Natural killer cell treated with Interleukin-12 subunit alpha and Interleukin-12 subunit beta and Interleukin-15 and Interleukin-18, amount 100 ng/mL, for 72 hours (primary cell): ENCODE measurements around the gene ICA1. TPM values are rescaled to one million over a fixed set of nuclear protein-coding genes. Genes with fewer than 3 reads are reported as not detected.
A peak's percentile ranks its signal among the peaks of the same experiment; 100 is the strongest.

Experiments
- ATAC-seq, 2 donors: fragments of 150-1000 bp; cut with Tn5 transposase in 1 of 2; sonication (Bioruptor Pico), chemical (Tn5 transposase) in 1 of 2; 2 replicates each; pipeline ENCODE4 v1.10.0; 2021
- DNase-seq: peaks from one replicate; pipeline ENCODE4 v3.0.0; 2022; ENCODE audit warnings: low spot score
- H3K27ac Mint-ChIP-seq, 2 donors: 1 replicate in 1 of 2; 2 replicates in 1 of 2; pipeline ENCODE4 v1.8.0; 2022; ENCODE audit warnings: mixed read lengths in 2 of 2, mild to moderate bottlenecking in 1 of 2, moderate library complexity in 1 of 2
- H3K27me3 Mint-ChIP-seq, 2 donors: 1 replicate in 1 of 2; 2 replicates in 1 of 2; pipeline ENCODE4 v1.8.0; 2022; ENCODE audit warnings: mixed read lengths in 2 of 2
- H3K36me3 Mint-ChIP-seq: one replicate; pipeline ENCODE4 v1.8.0; 2022; ENCODE audit warnings: mixed read lengths
- H3K4me1 Mint-ChIP-seq, 2 donors: 1 replicate in 1 of 2; 2 replicates in 1 of 2; pipeline ENCODE4 v1.8.0; 2022; ENCODE audit warnings: low read depth in 2 of 2, mixed read lengths in 2 of 2, mild to moderate bottlenecking in 1 of 2
- H3K4me3 Mint-ChIP-seq: one replicate; pipeline ENCODE4 v1.8.0; 2022; ENCODE audit warnings: mixed read lengths
- H3K9me3 Mint-ChIP-seq: 2 replicates; pipeline ENCODE4 v1.8.0; 2022; ENCODE audit warnings: mixed read lengths
- total RNA-seq, 2 donors: library from RNA; stranded (reverse); gene quantifications; one replicate each; pipeline ENCODE4 v1.2.3, GENCODE V29; 2022

The ICA1 gene
- total RNA-seq, 2 donors from 2014 or later, result 0.31 to 0.45 TPM

DNA sequence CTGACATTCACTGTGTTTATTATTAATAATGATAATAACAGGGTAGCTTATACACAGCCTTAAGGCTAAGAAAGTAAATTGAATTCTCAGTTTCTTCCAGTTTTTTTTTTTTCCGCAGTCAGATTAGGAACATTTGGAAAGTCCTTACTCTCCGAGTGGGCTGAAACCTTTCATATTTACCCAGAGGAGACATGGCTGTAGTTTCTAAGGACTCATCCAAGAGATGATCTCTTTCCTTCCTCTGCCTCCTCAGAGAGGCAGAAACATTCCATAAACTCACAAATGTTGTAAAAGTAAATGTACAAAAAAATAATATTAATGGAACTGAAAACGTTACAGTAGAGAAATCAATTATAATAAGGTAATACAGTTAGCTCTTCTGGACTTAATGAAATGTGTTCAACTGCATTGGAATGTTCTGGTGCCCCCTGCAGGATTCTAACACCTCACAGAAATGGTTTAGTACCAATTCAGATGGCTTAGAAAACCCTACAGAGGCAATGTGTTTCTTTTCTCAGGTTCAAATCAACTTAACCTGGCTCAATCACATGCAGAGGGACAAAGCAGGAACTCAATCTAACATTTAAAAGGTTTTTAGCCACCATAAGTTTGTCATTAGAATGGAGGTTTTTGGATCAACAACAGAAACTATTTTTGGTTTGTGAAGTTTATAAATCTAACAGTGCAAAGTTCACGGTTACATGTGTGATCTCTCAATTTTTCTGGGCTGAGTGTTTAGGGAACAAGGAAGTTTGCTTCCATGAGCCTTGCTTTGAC is 71.7 kb downstream of the ICA1 start:
- Mint-ChIP-seq H3K27ac (no peak overlapping the region), H3K36me3 (no peaks in the 10 kb centered on the region), H3K9me3 (no peaks in the 10 kb centered on the region), H3K27me3 (peaks cover 9% of the 10 kb centered on the region in 2 donors), H3K4me1 (peaks cover 12 to 15% of the 10 kb centered on the region in 2 donors), H3K4me3 (no peak overlapping the region)
- ATAC-seq (no peak), DNase-seq (peak; percentile 69)

DNA sequence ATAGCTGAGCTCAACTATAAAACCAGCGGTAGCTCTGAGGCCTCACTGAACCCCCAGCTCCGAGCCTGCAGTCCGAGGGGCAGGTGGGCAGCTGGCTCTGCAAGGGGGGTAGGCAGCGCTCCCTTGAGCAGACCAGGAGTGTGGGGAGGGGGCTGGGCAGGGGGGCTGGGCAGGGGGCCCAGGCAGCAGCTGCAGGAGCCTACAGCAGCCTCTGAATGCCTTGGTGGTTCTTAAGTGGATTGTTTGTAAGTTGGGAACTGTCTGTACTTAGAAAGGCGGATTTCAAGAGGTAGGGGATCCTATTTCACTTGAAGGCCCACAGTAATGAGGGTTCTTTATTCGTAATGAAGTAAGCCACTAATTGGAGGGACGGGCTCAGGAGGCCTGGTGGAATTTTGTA is 72.3 kb downstream of the ICA1 start:
- peaks cover 12 to 15% of the 10 kb centered on the region in 2 donors for H3K4me1 Mint-ChIP-seq
- no peaks in the 10 kb centered on the region for H3K36me3 Mint-ChIP-seq
- H3K4me3 Mint-ChIP-seq, result no peak overlapping the region
- no peaks in the 10 kb centered on the region for H3K9me3 Mint-ChIP-seq
- H3K27ac Mint-ChIP-seq, result no peak overlapping the region
- no peak for DNase-seq
- ATAC-seq, result no peak
- H3K27me3 Mint-ChIP-seq, result peaks cover 7 to 9% of the 10 kb centered on the region in 2 donors

DNA sequence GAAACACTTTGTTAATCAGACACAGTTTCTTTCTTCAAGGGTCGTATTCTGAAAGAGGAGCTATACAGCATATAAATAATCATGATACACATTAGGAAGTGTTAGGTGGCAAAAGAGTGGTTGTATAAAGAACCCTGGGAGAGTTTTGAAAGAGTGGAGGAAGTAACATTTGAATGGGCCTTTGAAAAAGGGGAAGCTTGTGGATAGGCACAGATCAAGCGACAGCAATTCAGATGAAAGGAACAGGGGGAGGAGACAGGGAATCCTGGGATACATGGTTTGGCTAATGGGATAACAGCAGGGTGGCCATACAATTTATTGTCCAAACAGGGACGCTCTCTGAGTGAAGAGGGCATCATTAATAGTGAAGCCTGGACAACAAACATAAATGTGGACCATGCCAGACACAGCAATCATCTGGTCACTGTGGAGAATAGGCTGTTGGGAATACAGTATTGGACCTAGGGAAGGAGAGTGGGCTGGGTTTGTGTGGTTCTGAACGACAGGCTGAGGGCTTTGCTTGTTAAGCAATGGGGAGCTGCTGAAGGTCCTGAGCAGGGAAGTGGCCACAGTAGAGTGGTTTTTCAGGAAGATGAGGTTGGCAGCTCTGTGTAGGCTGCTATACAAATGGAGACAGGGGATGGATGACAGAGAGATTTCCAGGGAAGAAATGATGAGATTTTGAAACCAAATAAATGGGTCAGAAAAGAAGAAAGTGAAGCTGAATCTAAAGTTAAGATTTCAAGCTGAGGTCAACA is 75.9 kb downstream of the ICA1 start:
- Mint-ChIP-seq H3K4me1 (peaks cover 12 to 15% of the 10 kb centered on the region in 2 donors), H3K27ac (peak overlapping the region in 1 of 2 donors; percentile 0), H3K4me3 (no peak overlapping the region), H3K27me3 (no peaks in the 10 kb centered on the region), H3K9me3 (no peaks in the 10 kb centered on the region), H3K36me3 (no peaks in the 10 kb centered on the region)
- ATAC-seq (no peak), DNase-seq (no peak)

DNA sequence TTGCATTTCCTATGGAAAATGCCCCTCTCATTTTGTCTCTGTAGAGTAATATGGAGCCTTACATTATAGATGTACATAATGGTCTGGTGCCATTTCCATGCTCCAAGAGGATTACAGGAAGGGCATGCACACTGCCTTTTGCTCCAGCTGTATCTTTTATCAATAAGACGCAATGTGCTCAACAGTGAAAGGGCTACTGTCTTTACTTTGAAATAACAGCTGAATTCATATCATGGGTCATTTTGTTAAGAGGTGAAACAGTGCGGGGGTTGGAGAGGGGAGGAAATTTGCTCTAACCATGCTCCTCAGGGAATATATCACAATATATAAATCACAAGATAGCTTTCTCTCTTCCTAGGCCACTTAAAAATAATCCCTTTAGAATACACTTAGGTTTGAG is 77.7 kb downstream of the ICA1 start:
- DNase-seq (no peak), ATAC-seq (no peak)
- Mint-ChIP-seq H3K36me3 (no peaks in the 10 kb centered on the region), H3K27ac (peak overlapping the region in 1 of 2 donors; percentile 58), H3K4me1 (peaks cover 9 to 10% of the 10 kb centered on the region in 2 donors), H3K9me3 (no peaks in the 10 kb centered on the region), H3K4me3 (no peak overlapping the region), H3K27me3 (no peaks in the 10 kb centered on the region)

DNA sequence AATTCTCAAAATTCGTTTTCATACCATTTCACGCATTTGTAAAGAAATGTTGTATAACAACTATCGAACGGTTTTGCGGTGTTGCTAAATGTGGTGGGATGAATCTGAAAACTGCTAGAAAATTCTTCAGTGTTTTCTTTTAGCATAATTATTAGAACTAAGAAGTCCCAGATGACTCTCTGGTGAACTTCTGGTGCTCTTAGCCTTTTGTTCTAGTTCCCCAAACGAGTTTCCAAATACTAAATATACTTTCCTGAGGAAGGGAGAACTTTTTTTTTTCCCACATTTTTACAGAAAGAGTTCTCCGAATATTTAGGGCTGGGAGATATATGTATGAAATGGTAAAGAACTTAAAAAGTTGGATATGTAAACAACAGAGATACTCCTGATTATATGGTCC is 82.5 kb downstream of the ICA1 start:
- peaks cover 4% of the 10 kb centered on the region for H3K36me3 Mint-ChIP-seq
- H3K4me1 Mint-ChIP-seq, result peaks cover 26 to 42% of the 10 kb centered on the region in 2 donors
- H3K27me3 Mint-ChIP-seq, result no peaks in the 10 kb centered on the region
- ATAC-seq (no peak), DNase-seq (no peak)
- H3K9me3 Mint-ChIP-seq, result peaks cover 3% of the 10 kb centered on the region
- H3K4me3 Mint-ChIP-seq, result no peak overlapping the region
- H3K27ac Mint-ChIP-seq, result no peak overlapping the region

DNA sequence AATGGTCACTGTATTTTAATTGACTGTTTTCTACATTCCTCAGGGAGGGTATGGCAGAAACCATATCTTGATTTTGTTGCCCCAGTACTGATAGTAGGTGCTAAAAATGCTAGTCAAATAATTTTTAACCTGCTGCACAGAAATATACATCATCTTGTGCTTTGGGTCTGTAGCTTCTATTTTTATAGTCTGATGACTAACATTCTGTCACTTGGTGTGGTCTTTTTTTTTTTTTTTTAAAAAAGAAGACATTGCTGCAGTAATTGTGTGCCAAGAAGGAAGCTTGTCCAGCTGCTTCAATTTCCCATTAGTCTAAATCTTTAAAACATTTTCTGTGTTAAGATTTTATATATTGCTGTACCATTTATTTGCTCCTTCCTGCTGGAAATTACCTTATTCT is 83.6 kb downstream of the ICA1 start:
- H3K4me3 Mint-ChIP-seq, result peak overlapping the region; percentile 86
- no peaks in the 10 kb centered on the region for H3K27me3 Mint-ChIP-seq
- H3K4me1 Mint-ChIP-seq, result peaks cover 31 to 49% of the 10 kb centered on the region in 2 donors
- ATAC-seq (no peak), DNase-seq (no peak)
- peaks cover 4% of the 10 kb centered on the region for H3K36me3 Mint-ChIP-seq
- peak overlapping the region; percentile 92 to 94 for H3K27ac Mint-ChIP-seq
- peaks cover 3% of the 10 kb centered on the region for H3K9me3 Mint-ChIP-seq

DNA sequence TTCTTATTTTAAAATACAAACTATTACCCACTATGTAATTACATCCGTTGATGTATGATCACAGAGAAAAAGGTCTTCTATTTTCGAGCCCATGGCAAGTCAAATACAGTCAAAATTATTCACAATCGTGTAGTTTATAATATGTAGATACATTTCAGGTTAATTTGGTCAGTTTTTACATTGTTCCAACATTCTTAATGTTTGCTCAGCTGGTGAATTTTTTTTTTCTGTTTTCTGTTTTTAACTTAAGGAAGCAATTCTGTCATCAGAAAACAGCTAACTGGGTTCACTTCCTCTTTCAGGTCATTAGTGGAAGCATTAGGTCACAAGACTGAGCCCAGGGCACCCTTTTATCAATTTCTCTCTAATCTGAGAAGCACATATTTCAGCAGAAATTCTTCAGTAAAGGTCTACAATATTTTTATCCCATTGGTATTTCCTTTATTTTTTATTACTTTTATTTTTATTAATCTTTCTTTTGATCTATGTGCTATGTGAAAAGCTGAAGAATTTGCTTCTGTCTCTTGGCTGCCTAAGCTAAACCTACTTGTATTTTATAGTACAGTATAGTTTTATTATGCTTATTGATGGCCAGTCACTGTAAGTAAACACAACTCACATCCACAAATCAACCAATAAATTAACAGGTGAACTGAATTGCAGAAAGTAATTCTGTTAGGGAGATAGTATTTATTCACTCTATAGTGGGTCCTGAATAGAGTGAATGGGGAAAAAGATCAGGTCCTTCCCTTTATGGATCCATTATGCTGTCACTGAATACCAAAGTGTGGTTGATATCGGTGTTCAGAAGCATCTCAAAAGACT is 84.6 kb downstream of the ICA1 start:
- H3K36me3 Mint-ChIP-seq, result peaks cover 4% of the 10 kb centered on the region
- H3K4me1 Mint-ChIP-seq, result peaks cover 35 to 49% of the 10 kb centered on the region in 2 donors
- peak overlapping the region; percentile 86 for H3K4me3 Mint-ChIP-seq
- no peak for ATAC-seq
- H3K9me3 Mint-ChIP-seq, result peaks cover 3% of the 10 kb centered on the region
- no peak for DNase-seq
- no peaks in the 10 kb centered on the region for H3K27me3 Mint-ChIP-seq
- H3K27ac Mint-ChIP-seq, result peak overlapping the region; percentile 92 to 94

DNA sequence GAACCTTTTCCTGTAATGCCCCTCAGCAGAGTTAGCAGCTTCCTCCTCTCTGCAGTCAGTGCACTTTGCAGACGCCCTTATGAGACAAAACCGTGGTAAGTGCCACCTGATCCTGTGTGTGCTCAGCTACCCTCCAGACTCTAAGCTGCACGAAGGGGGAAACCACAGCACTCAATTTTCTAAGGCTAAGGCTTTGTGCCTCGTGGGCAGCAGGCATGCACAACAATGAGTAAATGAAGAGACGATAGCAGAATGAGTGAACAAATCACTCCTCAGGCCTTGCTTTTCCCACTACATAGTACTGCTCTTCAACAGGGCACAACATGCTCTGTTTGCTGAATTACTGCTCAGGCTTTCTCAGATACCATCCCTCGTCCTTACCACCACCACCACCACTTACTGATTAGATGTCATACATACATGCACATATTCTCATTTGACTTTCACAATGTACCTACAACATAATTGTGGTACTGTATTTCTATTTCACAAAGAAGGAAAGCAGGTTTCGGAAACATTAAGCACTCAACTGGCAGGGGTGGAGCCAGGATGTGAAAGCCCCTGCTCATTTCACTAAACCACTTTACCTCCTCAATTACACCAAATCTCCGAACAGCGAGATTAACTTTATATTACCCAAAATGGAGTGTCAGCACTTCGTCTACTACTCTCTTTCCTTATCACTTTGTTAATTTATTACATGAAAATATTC is 85.4 kb downstream of the ICA1 start:
- Mint-ChIP-seq H3K27me3 (no peaks in the 10 kb centered on the region), H3K9me3 (peaks cover 3% of the 10 kb centered on the region), H3K27ac (peak overlapping the region; percentile 92 to 94), H3K4me1 (peaks cover 35 to 49% of the 10 kb centered on the region in 2 donors), H3K4me3 (peak overlapping the region; percentile 86), H3K36me3 (peaks cover 4% of the 10 kb centered on the region)
- DNase-seq (peak; percentile 68), ATAC-seq (peak; percentile 87 to 91)

DNA sequence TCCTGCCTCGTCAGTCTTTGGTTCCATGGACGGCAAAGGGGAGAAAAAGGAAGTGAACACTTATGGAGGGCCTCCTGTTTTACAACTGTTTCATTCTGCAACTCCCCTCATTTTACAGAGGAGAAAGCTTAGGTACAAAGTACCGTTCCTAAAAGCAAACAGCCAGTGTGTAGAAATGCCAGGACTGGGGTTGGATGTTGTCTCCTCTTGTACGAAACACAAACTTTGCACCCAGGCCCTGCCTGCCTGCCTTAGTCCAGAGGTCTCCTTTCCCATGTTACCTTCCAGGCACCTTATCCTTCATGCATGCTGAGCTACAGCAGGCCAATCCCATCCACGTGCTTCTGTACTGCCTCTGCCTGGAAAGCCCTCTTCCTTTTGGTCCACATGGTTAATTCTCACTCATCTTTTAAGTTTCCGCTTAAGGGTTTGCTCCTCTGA is 86.0 kb downstream of the ICA1 start:
- no peaks in the 10 kb centered on the region for H3K27me3 Mint-ChIP-seq
- peaks cover 35 to 49% of the 10 kb centered on the region in 2 donors for H3K4me1 Mint-ChIP-seq
- H3K4me3 Mint-ChIP-seq, result peak overlapping the region; percentile 86
- peaks cover 3% of the 10 kb centered on the region for H3K9me3 Mint-ChIP-seq
- peaks cover 4% of the 10 kb centered on the region for H3K36me3 Mint-ChIP-seq
- H3K27ac Mint-ChIP-seq, result peak overlapping the region; percentile 92 to 94
- no peak for ATAC-seq
- no peak for DNase-seq

DNA sequence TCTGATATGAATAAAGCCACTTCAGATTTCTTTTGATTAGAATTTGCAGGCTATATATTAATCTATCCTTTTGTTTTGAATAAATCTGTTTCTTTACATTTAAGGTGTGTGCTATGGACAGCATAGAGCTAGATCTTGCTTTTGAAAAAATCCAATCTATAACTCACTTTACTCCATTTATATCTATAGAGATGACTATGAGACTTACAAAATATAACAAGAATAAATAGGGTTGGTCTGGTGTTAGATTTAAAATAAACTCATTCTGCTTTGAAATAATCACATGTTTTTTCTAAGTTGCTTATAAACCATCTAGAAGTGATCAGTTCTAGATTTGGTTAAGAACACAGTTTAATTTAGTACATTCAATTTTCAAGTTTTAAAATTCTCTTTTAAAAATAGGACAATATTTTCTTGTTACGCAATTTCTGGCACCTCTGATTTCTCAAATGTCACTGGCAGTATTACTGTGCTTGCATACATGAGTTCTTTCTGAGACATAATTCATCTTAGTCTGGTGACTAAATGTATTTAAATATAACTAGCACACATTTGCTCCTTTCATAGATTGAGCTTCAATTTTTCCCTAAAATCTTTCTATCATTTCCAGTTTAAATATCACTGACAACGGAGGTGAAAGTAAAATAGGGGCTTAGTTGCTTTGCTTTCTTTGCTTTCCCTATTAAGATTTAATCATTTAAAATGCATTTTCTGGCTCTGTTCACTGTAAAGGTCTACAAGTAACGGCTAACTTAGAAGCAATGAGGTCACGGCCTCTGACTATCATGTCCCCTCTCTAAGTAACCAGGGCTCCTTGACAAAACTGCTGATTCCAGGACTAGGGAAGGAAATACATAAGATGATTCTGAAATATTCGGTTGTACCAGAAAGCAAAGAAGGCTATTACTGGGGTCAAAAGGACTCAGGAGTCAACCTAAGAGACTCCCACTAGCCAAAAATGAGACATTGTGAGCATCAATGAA is 89.3 kb downstream of the ICA1 start:
- DNase-seq (no peak), ATAC-seq (no peak)
- Mint-ChIP-seq H3K27ac (peak overlapping the region; percentile 19 to 92), H3K9me3 (no peaks in the 10 kb centered on the region), H3K4me3 (no peak overlapping the region), H3K4me1 (peaks cover 29 to 38% of the 10 kb centered on the region in 2 donors), H3K27me3 (no peaks in the 10 kb centered on the region), H3K36me3 (no peaks in the 10 kb centered on the region)

DNA sequence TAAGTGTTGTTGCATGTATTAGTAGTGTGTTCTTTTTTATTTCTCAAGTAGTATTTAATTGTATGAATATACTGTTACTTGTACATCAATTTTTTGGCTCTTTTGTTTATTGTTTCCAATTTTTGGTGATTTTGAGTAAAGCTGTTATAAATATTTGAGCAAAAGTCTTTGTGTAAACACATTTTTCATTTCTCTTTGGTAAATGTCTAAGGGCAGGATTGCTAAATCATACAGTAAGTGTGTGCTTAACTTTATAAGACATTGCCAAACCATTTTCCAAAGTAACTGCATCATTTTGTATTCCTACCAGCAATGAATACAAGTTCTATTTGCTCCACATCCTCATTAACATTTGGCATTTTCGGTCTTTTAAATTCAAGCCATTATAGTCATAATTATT is 92.8 kb downstream of the ICA1 start:
- Mint-ChIP-seq H3K4me1 (peaks cover 6 to 12% of the 10 kb centered on the region in 2 donors), H3K36me3 (no peaks in the 10 kb centered on the region), H3K4me3 (no peak overlapping the region), H3K9me3 (no peaks in the 10 kb centered on the region), H3K27me3 (no peaks in the 10 kb centered on the region), H3K27ac (no peak overlapping the region)
- DNase-seq (no peak), ATAC-seq (no peak)

DNA sequence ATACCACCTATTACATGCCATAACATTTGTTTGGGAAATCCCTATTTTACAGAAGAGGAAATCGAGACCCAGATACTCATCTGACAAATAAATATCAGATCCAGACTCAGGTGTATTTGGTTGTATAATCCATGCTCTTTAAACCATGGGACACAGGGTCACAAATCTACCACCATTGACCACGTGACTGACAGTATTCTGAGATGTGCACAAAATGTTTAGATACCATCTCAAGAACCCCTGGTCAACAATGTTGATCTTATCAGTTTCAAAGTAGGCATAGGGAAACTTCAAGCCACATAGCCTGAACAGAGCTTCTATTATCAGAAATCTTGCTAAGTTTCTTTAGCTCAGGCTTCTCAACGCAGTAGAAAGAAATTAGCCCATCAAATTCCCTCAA is 93.6 kb downstream of the ICA1 start:
- H3K4me1 Mint-ChIP-seq, result peaks cover 0 to 11% of the 10 kb centered on the region in 2 donors

More for the DNA sequence above, 93.6 kb downstream of the ICA1 start:
- Mint-ChIP-seq H3K9me3 (no peaks in the 10 kb centered on the region), H3K27ac (no peak overlapping the region), H3K27me3 (no peaks in the 10 kb centered on the region), H3K4me3 (no peak overlapping the region), H3K36me3 (no peaks in the 10 kb centered on the region)
- DNase-seq, result no peak
- no peak for ATAC-seq
